Measurements from ENCODE around the gene TTC29.

DNA sequence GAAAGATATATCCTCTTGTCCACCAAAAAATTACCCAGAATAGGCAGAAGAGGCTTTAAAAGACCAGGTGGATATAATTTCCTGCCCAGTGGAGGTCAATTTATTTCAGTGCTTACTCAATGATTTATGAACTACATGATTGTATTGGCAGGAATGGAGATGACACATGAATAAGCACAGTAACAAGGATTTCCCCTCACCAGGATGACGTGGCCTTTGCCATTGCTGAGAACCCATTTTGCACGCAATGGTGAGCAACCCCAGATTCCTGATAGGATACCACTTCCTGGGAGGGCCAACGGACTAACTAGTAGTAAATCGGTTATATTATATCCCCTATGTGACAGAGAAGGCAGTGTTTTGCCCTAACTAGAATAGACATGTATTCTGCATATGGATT is 11.6 kb upstream of the TTC29 start:
- TF ChIP-seq, protein P1, sequence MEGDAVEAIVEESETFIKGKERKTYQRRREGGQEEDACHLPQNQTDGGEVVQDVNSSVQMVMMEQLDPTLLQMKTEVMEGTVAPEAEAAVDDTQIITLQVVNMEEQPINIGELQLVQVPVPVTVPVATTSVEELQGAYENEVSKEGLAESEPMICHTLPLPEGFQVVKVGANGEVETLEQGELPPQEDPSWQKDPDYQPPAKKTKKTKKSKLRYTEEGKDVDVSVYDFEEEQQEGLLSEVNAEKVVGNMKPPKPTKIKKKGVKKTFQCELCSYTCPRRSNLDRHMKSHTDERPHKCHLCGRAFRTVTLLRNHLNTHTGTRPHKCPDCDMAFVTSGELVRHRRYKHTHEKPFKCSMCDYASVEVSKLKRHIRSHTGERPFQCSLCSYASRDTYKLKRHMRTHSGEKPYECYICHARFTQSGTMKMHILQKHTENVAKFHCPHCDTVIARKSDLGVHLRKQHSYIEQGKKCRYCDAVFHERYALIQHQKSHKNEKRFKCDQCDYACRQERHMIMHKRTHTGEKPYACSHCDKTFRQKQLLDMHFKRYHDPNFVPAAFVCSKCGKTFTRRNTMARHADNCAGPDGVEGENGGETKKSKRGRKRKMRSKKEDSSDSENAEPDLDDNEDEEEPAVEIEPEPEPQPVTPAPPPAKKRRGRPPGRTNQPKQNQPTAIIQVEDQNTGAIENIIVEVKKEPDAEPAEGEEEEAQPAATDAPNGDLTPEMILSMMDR (IDR thresholded peaks at IDR 0.05): no peak
- TF ChIP-seq POLR2AphosphoS5 (IDR thresholded peaks at IDR 0.05) (no peak), EP300 (IDR thresholded peaks at IDR 0.05) (no peak), POLR2A (IDR thresholded peaks at IDR 0.05) (no peak)

Measured in sigmoid colon (tissue), 4 donors.